HCEC 1CT (cell line): ENCODE measurements around the gene NRF1.
"Not testable (repeated sequence)": the region's sequence is repeated elsewhere in the genome, so short reads cannot be mapped to it uniquely, and the experiment has no call there.

Experiments used
- DNase-seq: peaks from one replicate; pipeline ENCODE4 v3.0.0-alpha.2; 2017

The NRF1 gene

DNA sequence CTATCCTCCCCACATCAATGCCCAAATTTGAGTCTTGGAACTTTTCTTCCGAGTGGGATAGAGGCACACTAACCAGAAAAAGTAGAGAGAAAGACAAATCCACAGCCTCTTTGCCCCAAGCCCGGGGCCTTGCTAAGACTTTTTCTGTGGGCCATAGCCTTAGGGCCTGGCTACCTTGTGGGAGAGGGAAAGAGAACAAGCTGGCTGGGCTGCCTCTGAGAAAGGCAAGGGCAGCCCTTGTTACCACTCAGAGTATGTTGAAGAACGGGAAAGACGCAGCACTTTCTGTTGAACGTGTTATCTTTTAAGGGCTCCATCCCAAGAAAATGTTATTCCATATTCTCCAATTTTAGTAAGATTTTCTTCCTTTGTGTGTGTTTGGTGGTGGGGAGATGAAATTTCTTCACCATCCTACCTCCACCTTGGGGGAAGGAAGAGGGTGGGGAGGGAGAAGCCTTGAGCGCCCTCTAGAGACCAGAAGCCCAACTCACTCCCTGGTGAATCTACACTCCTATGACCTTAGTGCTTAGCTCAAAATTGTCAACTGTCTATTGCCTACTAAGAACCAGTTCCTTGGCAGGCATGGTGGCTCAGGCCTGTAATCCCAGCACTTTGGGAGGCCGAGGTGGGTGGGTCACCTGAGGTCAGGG, 3.9 kb upstream of the NRF1 start:
- DNase-seq: peak; percentile 40

- no peak for DNase-seq
These were observed 1.9 kb upstream of the NRF1 start for GRCh38 chr7:129609666-129610065.

GRCh38 chr7:129610709-129611245, 743 bp upstream of the NRF1 start:
- no peak for DNase-seq

DNA sequence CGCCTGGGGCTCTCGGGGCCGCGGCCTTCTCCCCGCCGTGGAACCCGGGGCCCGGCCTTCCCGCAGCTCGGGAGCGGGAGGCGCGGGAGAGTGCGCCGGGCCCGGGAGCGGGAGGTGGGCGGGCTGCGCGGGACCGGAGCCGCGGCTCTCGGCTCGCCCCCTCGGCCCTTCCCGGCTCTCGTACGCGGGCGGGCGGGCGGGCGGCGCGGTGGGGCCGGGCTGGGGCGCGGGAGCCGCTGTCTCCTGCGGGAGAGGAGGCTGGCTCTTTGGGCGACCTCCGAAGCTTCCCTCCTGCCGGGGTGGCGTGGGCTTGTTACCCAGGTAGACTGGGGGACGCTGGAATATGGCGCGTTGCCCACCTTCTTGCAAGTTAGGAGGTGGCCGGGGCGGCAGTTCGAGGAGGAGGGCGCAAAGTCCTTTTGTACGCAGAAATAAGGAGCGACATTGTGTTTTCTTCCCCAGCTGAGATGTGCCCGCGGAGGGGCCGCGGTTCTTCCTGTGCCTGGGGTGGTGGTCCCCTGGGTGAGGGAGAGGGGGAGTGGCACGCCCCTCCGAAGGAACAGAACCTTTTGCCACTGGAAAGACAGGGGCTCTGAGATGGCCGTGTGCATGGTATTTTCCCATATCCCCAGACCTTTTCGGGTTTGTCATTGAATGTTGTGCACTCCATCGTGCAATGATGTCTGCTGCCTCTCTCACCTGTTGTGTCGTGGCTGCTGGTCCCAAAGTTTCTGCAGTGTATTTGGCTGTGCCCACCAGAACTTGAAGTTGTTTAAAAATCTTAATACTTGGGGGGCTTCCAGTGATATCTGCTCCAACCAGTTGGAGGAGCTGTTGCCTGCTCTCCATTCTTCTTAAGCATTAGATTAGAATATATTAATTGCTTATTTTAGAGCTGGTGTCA, 844 bp downstream of the NRF1 start:
- DNase-seq: peak; percentile 37

GRCh38 chr7:129613016-129613337, 1.5 kb downstream of the NRF1 start:
- DNase-seq: no peak

GRCh38 chr7:129615018-129615417, 3.5 kb downstream of the NRF1 start:
- peak; percentile 31 for DNase-seq

GRCh38 chr7:129616530-129616929, 5.0 kb downstream of the NRF1 start:
- no peak for DNase-seq

GRCh38 chr7:129617178-129617577, 5.7 kb downstream of the NRF1 start:
- DNase-seq: no peak

GRCh38 chr7:129617652-129618051, 6.1 kb downstream of the NRF1 start:
- no peak for DNase-seq

- DNase-seq: no peak
These were observed 15.4 kb downstream of the NRF1 start for GRCh38 chr7:129626896-129627295.

DNA sequence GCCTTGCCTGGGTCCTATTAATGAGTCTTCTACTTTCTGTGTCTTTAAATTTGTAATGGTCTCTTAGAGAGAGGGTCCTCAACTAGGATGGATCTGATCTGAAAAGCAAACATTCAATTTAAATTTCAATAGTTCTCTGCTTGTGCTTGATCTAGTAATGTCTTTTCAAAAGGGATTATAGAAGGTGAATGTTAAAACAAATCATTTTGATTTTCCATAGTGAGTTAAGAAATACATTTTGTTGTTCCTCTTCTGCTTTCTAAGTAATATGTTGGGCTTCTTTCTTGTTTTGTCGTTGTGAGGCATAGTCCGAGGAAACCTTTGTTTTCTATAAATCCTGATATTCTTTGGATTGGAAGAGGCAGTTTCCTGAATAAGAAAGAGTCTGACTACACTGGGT, 18.8 kb downstream of the NRF1 start:
- no peak for DNase-seq

DNA sequence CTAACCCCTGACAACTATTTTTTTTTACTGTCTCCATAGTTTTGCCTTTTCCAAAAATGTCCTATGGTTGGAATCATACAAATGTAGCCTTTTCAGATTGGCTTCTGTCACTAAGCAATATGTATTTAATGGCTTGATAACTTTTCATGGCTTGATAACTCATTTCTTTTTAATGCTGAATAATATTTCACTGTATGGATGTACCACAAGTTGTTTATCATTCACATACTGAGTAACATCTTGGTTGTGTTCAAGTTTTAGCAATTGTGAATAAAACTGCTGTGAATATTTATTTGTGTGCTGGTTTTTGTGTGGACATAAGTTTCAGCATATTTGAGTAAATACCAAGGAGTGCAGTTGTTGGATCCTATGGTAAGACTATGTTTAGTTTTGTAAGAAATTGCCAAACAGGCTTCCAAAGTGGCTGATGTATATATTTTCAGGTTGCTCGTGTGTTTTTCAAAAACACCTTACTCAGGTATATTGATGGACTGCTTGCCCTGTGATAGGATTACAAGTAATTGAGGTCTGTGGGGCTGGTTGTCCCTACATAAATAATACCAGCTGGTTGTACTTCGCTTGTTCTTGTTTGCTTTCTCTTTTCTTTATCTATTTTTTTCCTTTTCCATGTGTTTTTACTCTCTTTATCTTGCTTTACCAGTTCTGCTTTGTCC, 23.0 kb downstream of the NRF1 start:
- DNase-seq: no peak

- DNase-seq: peak; percentile 52
These were observed 23.9 kb downstream of the NRF1 start for GRCh38 chr7:129635300-129636029.

GRCh38 chr7:129636030-129636550, 24.6 kb downstream of the NRF1 start:
- not testable (repeated sequence) for DNase-seq

DNA sequence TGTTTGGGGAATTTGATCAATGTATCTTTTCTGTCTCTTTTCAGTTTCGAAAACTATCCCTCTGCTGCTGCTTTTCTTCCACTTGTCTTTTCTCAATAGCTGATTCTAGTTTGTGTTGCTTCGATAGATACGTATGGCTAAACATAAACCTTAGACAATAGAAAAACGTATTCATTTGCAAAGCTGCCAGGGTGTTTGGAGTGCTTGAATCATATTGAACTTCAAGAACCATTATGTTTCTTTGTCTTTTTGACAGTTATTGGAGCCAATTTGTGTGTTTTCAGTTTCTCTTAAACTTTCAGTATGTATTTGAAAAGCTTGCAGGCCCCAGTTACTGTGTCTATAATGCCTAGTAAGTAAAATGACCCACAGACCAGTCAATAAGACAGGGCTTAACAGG, 25.1 kb downstream of the NRF1 start:
- DNase-seq: no peak

- DNase-seq: no peak
These were observed 28.9 kb downstream of the NRF1 start for GRCh38 chr7:129640400-129640799.

DNA sequence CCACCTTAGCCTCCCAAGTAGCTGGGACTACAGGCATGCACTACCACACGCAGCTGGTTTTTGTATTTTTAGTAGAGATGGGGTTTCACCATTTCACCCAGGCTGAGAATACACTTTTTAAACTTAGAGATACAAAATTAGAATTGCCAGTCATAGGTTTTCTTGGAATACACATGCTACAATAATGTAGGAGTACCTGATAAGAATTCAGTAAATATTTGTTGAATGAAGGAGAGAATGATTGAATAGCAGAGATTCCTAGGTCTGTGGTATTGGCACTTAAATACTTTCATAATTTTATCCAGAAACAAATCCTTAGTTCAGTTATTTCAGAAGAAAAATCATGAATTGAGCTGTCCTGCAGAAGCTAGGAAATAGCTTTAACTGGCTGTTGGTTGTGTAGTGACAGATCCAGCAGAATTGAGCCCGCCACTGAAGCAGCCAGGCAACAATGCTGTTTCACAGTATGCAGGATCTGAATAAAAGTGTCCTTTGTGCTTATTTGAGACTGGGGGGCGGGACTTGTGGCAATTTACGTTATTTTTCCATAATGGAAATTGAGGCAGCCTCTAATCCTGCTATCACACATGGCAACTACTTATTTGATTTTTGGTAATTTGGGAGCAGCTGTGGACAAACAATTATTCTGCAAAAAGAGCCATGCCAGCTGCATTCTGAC, 31.5 kb downstream of the NRF1 start:
- DNase-seq: no peak

DNA sequence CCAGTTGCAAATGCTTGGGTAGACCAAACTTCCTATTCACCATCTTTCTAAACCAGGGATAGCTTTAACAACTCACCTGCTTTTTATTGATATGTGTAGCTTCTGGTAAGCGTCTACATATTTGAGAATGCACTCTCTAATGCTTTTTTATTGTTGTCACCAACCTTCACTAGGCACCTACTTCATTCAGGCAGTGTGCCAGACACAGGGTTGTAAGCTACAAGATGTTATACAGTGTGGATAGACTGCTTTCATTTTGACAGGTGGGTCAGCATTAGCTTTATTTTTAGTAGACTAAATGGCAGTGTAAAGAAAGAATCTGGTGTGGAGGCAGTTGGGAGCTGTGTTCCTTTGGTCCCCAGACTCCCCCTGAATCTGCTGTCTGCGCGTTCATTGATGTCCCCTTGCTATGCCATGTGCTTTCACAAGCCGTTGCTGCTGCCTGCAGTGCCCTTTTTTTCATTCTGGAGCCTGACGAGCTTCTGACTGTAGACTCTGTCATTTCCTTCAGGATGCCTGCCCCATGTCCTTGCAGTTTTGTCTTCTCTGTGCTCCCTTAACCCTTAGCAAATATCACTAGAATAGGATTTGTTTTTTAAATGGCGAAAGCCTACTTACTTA, 32.1 kb downstream of the NRF1 start:
- DNase-seq: no peak

DNA sequence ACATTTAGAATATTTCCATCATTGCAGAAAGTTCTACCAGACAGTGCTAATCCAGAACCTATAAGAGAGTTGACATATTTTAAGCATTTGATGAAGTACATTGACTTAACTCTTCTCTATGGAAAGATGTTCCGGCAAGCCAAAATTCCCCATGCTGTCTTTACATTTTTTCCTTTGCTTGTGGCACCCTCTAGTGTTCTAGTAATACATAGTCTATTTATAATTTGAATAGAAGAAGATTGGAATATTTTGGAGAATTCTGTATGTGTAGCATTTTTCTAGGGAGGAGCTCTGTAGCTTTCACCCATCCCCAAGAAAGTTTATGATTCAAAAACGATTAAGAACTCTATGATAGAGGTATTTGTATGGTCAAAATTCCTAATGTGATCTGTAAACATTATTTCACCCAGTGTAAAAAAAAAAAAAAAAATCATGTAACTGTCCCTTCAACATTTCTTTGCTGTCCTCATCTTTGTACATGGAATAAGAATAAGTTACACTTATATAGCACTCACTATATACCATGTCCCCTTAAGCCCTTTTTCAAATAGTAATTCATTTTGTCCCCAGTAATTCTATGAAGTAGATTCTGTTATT, 33.2 kb downstream of the NRF1 start:
- peak; percentile 57 for DNase-seq

- no peak for DNase-seq
These were observed 35.0 kb downstream of the NRF1 start for GRCh38 chr7:129646369-129647021.
